K562 (cell line): Measurements from ENCODE around the gene ARID3C. TPM values are rescaled to one million over a fixed set of nuclear protein-coding genes. Genes with fewer than 3 reads are reported as not detected.

Experiments
- ATAC-seq: fragments of 200-7000 bp; cut with Tn5 transposase; 3 replicates; pipeline ENCODE4 v1.9.1; 2020; ENCODE audit warnings: moderate library complexity
- BruUV-seq: library from RNA; stranded (reverse); fragments of 400-500 nt; replicated peaks from 2 replicates; lab custom pipeline; 2021; lab: Mats Ljungman, UMichigan
- CTCF ChIA-PET: fragments of 300-600 bp; formaldehyde crosslinking; extraction: SDS; loops from one replicate; lab custom pipeline; 2021; ENCODE audit warnings: low intra/inter-chr PET ratio; lab: Yijun Ruan, JAX
- POLR2A ChIA-PET: fragments of 300-600, 350-650 bp; sonication (Branson Sonifier 250); formaldehyde crosslinking; extraction: SDS; loops from one replicate; lab custom pipeline; 2021; ENCODE audit warnings: antibody characterized with exemption, inconsistent platforms; lab: Yijun Ruan, JAX
- DNase-seq, 4 experiments: peaks; one replicate each; pipeline versions ENCODE4 v3.0.0 to v3.0.0-alpha.2; 2011 to 2018; ENCODE audit warnings: low spot score in 3 of 4, mixed read lengths in 3 of 4; ENCODE audit errors: extremely low read depth in 1 of 4
- FAIRE-seq: peaks from 2 replicates; lab custom pipeline; 2011; peaks lifted over from hg19 to GRCh38; lab: Jason Lieb, UNC
- H2AFZ ChIP-seq: 2 replicates; pipeline ENCODE4 v1.6.0; 2011; ENCODE audit warnings: low read depth, low read length, control low read depth, inconsistent platforms
- H3K27ac ChIP-seq: fragments of 200-600 bp; 3 replicates; pipeline ENCODE4 v1.8.0; 2011; ENCODE audit warnings: low read depth, mild to moderate bottlenecking, control low read depth, inconsistent platforms, low read length, moderate library complexity, mixed read lengths; ENCODE audit errors: extremely low read depth
- H3K27me3 ChIP-seq, 2 experiments: fragments of 300-600 bp in 1 of 2; 2 replicates in 1 of 2; 3 replicates in 1 of 2; pipeline versions ENCODE4 v1.6.0 to v1.8.0; 2011; ENCODE audit warnings: inconsistent platforms in 2 of 2, low read length in 2 of 2, mild to moderate bottlenecking in 1 of 2, mixed read lengths in 1 of 2, moderate library complexity in 1 of 2; ENCODE audit not compliant: control insufficient read depth in 2 of 2, insufficient read depth in 2 of 2
- H3K36me3 ChIP-seq: fragments of 300-600 bp; 3 replicates; pipeline ENCODE4 v1.8.0; 2011; ENCODE audit warnings: mild to moderate bottlenecking, low read length, inconsistent platforms; ENCODE audit not compliant: control insufficient read depth, insufficient read depth
- H3K4me1 ChIP-seq, 2 experiments: fragments of 200-600 bp in 1 of 2; replicated peaks in 1 of 2; 2 replicates in 1 of 2; 3 replicates in 1 of 2; pipeline versions ENCODE4 v1.5.1 to v1.8.0; 2011; ENCODE audit warnings: inconsistent platforms in 2 of 2, low read length in 2 of 2, mild to moderate bottlenecking in 1 of 2, mixed read lengths in 1 of 2, moderate library complexity in 1 of 2; ENCODE audit not compliant: control insufficient read depth in 2 of 2, insufficient read depth in 2 of 2
- H3K4me2 ChIP-seq: 2 replicates; pipeline ENCODE4 v1.6.1; 2011; ENCODE audit warnings: low read length, control low read depth, inconsistent platforms, mixed read lengths; ENCODE audit not compliant: insufficient read depth
- H3K4me3 ChIP-seq: fragments of 200-600 bp; sonication (generic), shearing (Covaris generic); 2 replicates; pipeline ENCODE4 v1.5.1; 2016; ENCODE audit warnings: control low read depth, inconsistent platforms
- H3K79me2 ChIP-seq: fragments of 200-600 bp; 3 replicates; pipeline ENCODE4 v1.8.0; 2011; ENCODE audit warnings: low read length, inconsistent platforms; ENCODE audit not compliant: control insufficient read depth, insufficient read depth
- H3K9ac ChIP-seq, 2 experiments: 2 replicates each; pipeline versions ENCODE4 v1.6.0 to v1.6.1; 2011; ENCODE audit warnings: low read depth in 2 of 2, low read length in 2 of 2, control low read depth in 1 of 2, inconsistent platforms in 1 of 2, mild to moderate bottlenecking in 1 of 2, mixed read lengths in 1 of 2; ENCODE audit not compliant: insufficient read depth in 1 of 2
- H3K9me1 ChIP-seq: one replicate; pipeline ENCODE4 v1.6.0; 2011; ENCODE audit warnings: inconsistent platforms, mild to moderate bottlenecking, low read length, moderate library complexity; ENCODE audit not compliant: control insufficient read depth, insufficient read depth
- H3K9me3 ChIP-seq: replicated peaks from 2 replicates; pipeline ENCODE4 v1.5.1; 2011; ENCODE audit warnings: low read depth, low read length, inconsistent platforms; ENCODE audit not compliant: control insufficient read depth, insufficient read depth
- H4K20me1 ChIP-seq: replicated peaks from 2 replicates; pipeline ENCODE4 v1.6.1; 2011; ENCODE audit warnings: low read length, inconsistent platforms, mixed read lengths; ENCODE audit not compliant: control insufficient read depth, insufficient read depth
- ARID1B ChIP-seq: fragments of 450-650 bp; IDR thresholded peaks from 2 replicates; pipeline ENCODE4 v1.6.1; 2016; ENCODE audit warnings: antibody characterized with exemption, mild to moderate bottlenecking, inconsistent platforms
- ARNT ChIP-seq, 2 experiments: fragments of 450-650 bp; IDR thresholded peaks; 2 replicates each; pipeline ENCODE4 v1.6.1; 2016; ENCODE audit warnings: mild to moderate bottlenecking in 1 of 2
- CBX1 ChIP-seq: sonication (generic); IDR thresholded peaks from 2 replicates; pipeline ENCODE4 v1.6.1; 2016; ENCODE audit warnings: antibody characterized with exemption, low read depth, mild to moderate bottlenecking
- HLTF ChIP-seq: fragments of 450-650 bp; IDR thresholded peaks from 2 replicates; pipeline ENCODE4 v1.6.1; 2016
- ILF3 ChIP-seq: fragments of 450-650 bp; IDR thresholded peaks from 2 replicates; pipeline ENCODE4 v1.6.1; 2018; ENCODE audit warnings: antibody characterized with exemption, mild to moderate bottlenecking, moderate library complexity, borderline replicate concordance
- KDM4B ChIP-seq, 2 experiments: fragments of 450-650 bp in 1 of 2; sonication (generic) in 1 of 2; IDR thresholded peaks; 2 replicates each; pipeline ENCODE4 v1.6.1; 2016 to 2017; ENCODE audit warnings: borderline replicate concordance in 2 of 2, antibody characterized with exemption in 1 of 2, low read depth in 1 of 2, mild to moderate bottlenecking in 1 of 2
- MBD2 ChIP-seq: sonication (generic); IDR thresholded peaks from 2 replicates; pipeline ENCODE4 v1.6.1; 2016; ENCODE audit warnings: low read depth, borderline replicate concordance
- MCM7 ChIP-seq, 2 experiments: fragments of 450-650 bp; IDR thresholded peaks; 2 replicates each; pipeline ENCODE4 v1.6.1; 2016 to 2018
- PHB ChIP-seq: fragments of 250-450 bp; sonication (Bioruptor Pico); IDR thresholded peaks from 2 replicates; pipeline ENCODE4 v1.5.0; 2021
- PURB ChIP-seq: sonication (generic); formaldehyde crosslinking; IDR thresholded peaks from 2 replicates; pipeline ENCODE4 v1.9.0; 2021; ENCODE audit warnings: low read depth, mild to moderate bottlenecking, missing genetic modification reagents
- RB1 ChIP-seq: fragments of 450-650 bp; IDR thresholded peaks from 2 replicates; pipeline ENCODE4 v1.6.1; 2017; ENCODE audit warnings: low read depth, mild to moderate bottlenecking
- ZNF133 ChIP-seq: fragments of 250-450 bp; sonication (Bioruptor Pico); IDR thresholded peaks from 2 replicates; pipeline ENCODE4 v1.4.0; 2020; ENCODE audit warnings: mild to moderate bottlenecking
- ZNF324 ChIP-seq: fragments of 250-450 bp; sonication (Bioruptor Pico); IDR thresholded peaks from 2 replicates; pipeline ENCODE4 v1.4.0; 2020; ENCODE audit warnings: mild to moderate bottlenecking
- WGBS: fragments of 100-300 bp; shearing (Covaris generic); methylation state at CpG from one replicate; pipeline ENCODE4 v1.1.6; 2016; ENCODE audit warnings: low coverage, mixed read lengths; ENCODE audit not compliant: insufficient coverage; ENCODE audit errors: missing lambda C conversion rate; 5-methylcytosine and 5-hydroxymethylcytosine counted together
- in situ Hi-C: fragments of 300-500 bp; cut with MboI; formaldehyde crosslinking; loops from 4 replicates; pipeline ENCODE4 v1.15.0; 2018; ENCODE audit warnings: inconsistent platforms, mixed read lengths
- intact Hi-C: fragments of 100-400 bp; cut with micrococcal nuclease; formaldehyde crosslinking; loops from 2 replicates; pipeline ENCODE4 v1.14.2; 2022
- polyA plus RNA-seq, 8 experiments: library from polyadenylated mRNA; depleted of rRNA in 4 of 8; stranded (reverse) in 5 of 8; unstranded in 3 of 8; fragments of >200 nt; fragmentation: Nextera tagmentation in 2 of 8; fragmentation: Illumina TruSeq in 1 of 8; extraction: Ambion mirVana in 2 of 8; extraction: Trizol in 1 of 8; gene quantifications; 2 replicates each; pipeline versions ENCODE4 v1.2.1 to v1.2.3, GENCODE V29; 2011 to 2014; ENCODE audit warnings: inconsistent platforms in 1 of 8, missing spikeins in 1 of 8
- total RNA-seq, 7 experiments: library from RNA; depleted of rRNA in 6 of 7; stranded (reverse); fragments of >200 nt in 6 of 7; fragmentation: Illumina TruSeq in 2 of 7; extraction: Trizol in 2 of 7; gene quantifications; 2 replicates each; pipeline versions ENCODE4 v1.2.1 to v1.2.3, GENCODE V29; 2011 to 2021; ENCODE audit warnings: low replicate concordance in 1 of 7
- TF ChIP-seq, protein P1 (sequence below): sonication (generic); formaldehyde crosslinking; IDR thresholded peaks from 2 replicates; pipeline ENCODE4 v1.8.1; 2023; ENCODE audit warnings: mild to moderate bottlenecking, missing genetic modification reagents
- TF ChIP-seq, protein P2 (sequence below): IDR thresholded peaks from 2 replicates; pipeline ENCODE4 v1.6.1; 2011; ENCODE audit not compliant: insufficient read length; ENCODE audit errors: extremely low read depth

ARID3C gene
- total and polyA plus RNA-seq, 9 of the 15 experiments (the other 6 are each of a cell fraction or from before 2014, with no cell fraction given) = not detected

DNA sequence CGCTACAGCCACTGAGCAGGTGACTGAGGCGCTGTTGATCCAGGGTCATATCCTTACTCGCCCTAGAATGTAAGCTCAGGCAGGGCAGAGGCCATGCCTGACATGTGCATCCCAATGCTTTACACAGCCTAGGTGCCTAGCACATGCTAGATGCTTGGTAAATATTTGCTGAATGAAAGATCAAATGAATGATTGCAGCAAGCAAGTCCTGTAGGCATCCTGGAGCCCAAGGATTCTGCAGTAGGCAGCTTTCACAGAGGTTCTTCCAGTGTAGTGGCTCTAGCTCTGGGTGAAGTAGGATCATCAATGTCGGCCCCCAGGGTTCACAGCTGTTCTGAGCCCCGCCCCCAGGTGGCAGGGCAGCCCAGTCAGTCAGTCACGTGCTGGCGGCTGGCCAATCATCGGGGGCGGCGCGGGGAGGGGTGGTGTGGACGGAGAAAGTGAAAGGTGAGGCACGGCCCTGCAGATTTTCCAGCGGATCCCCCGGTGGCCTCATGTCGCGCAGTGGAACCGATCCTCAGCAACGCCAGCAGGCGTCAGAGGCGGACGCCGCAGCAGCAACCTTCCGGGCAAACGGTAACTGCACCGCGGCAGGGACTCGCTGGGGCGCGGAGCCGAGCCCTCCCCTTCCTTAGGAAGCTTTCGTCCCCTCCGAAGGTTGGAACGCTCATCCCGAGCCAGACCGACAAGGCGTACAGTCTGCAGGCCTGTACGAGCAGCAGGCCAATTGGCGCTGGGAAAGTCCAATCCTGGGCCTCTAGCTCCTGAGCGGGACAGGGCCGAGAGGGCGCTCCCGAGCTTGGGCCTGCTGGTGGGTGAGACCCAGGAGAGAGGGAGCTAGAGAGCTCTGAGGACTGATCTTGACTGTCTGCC lies 17.6 kb upstream of the ARID3C start, which contains the start of gene GALT:
Gene GALT (plus strand): TSS at position 465 of the 873 bp plus-strand sequence. CDS start 30 bp downstream, at position 495.
- peak within 1 kb of the TSS; percentile 80 to 90 for H3K9ac ChIP-seq
- no peaks in the 10 kb centered on the region for H3K9me3 ChIP-seq
- BruUV-seq = TSS peak; percentile 58
- no peak for TF ChIP-seq ZNF324
- no peak for TF ChIP-seq RB1
- TF ChIP-seq ZNF133 = no peak
- TF ChIP-seq ARID1B = no peak; the same call in 1 of the 2 replicates
- no peak for TF ChIP-seq CBX1
- TF ChIP-seq, protein P1, sequence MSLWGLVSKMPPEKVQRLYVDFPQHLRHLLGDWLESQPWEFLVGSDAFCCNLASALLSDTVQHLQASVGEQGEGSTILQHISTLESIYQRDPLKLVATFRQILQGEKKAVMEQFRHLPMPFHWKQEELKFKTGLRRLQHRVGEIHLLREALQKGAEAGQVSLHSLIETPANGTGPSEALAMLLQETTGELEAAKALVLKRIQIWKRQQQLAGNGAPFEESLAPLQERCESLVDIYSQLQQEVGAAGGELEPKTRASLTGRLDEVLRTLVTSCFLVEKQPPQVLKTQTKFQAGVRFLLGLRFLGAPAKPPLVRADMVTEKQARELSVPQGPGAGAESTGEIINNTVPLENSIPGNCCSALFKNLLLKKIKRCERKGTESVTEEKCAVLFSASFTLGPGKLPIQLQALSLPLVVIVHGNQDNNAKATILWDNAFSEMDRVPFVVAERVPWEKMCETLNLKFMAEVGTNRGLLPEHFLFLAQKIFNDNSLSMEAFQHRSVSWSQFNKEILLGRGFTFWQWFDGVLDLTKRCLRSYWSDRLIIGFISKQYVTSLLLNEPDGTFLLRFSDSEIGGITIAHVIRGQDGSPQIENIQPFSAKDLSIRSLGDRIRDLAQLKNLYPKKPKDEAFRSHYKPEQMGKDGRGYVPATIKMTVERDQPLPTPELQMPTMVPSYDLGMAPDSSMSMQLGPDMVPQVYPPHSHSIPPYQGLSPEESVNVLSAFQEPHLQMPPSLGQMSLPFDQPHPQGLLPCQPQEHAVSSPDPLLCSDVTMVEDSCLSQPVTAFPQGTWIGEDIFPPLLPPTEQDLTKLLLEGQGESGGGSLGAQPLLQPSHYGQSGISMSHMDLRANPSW (CRISPR knock-in tag) = no peak
- no peak for TF ChIP-seq PURB
- TF ChIP-seq PHB (CRISPR knock-in tag) = no peak
- TF ChIP-seq MCM7 (IDR thresholded peaks at IDR 0.05) = no peak
- TF ChIP-seq, protein P2, sequence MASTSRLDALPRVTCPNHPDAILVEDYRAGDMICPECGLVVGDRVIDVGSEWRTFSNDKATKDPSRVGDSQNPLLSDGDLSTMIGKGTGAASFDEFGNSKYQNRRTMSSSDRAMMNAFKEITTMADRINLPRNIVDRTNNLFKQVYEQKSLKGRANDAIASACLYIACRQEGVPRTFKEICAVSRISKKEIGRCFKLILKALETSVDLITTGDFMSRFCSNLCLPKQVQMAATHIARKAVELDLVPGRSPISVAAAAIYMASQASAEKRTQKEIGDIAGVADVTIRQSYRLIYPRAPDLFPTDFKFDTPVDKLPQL = no peak
- TF ChIP-seq MBD2 = peak; percentile 67
- TF ChIP-seq ILF3 = no peak
- TF ChIP-seq HLTF = no peak
- no peak for TF ChIP-seq ARNT (IDR thresholded peaks at IDR 0.05)
- no peak for TF ChIP-seq KDM4B (IDR thresholded peaks at IDR 0.05; ENCODE audit: borderline replicate concordance in 2 of 2, low read depth in 1 of 2)

More for the DNA sequence above, 17.6 kb upstream of the ARID3C start, which contains the start of gene GALT:
- peaks cover 21% of the 10 kb centered on the region for H3K79me2 ChIP-seq
- H3K27me3 ChIP-seq = no peaks in the 10 kb centered on the region
- H2AFZ ChIP-seq = peak within 1 kb of the TSS; percentile 97
- peaks cover 27% of the 10 kb centered on the region; the same call in 2 of the 3 replicates for H3K36me3 ChIP-seq
- intact Hi-C loops (no loop called here), in situ Hi-C loops (no loop called here)
- peaks cover 7% of the 10 kb centered on the region for H3K9me1 ChIP-seq
- H3K4me1 ChIP-seq = peaks cover 22 to 28% of the 10 kb centered on the region in 2 experiments; a peak in 4 of 5 replicates
- ChIA-PET POLR2A (interaction anchor here (0.6 to 1.3 kb wide), 8 partner anchors 8 to 774 kb away, joined by 3 to 7 read pairs (median 4); partner anchors contain the start of genes DCTN3 and SIGMAR1), CTCF (interaction anchor here (1.0 to 1.4 kb wide), 2 partner anchors 19 to 55 kb away, joined by 3 read pairs; a partner anchor contains a TSS)
- peak; percentile 79 for FAIRE-seq
- peak within 1 kb of the TSS; percentile 75 for H3K27ac ChIP-seq
- DNase-seq = peak; percentile 92 to 97 (median 96)
- H3K4me2 ChIP-seq = peak within 1 kb of the TSS; percentile 92
- ATAC-seq = peak; percentile 90
- 3% methylated on average over 33 of the region's 43 CpGs for WGBS
- peak within 1 kb of the TSS; percentile 84 for H3K4me3 ChIP-seq
- no peaks in the 10 kb centered on the region for H4K20me1 ChIP-seq
